SHP77 (cell line): ENCODE measurements around the gene CASP2.
"Not testable (repeated sequence)": the region's sequence is repeated elsewhere in the genome, so short reads cannot be mapped to it uniquely, and the experiment has no call there.

Experiments used
- DNase-seq, 2 experiments: peaks; one replicate each; lab custom pipeline; 2025; lab: John Stamatoyannopoulos, UW

Gene CASP2

DNA sequence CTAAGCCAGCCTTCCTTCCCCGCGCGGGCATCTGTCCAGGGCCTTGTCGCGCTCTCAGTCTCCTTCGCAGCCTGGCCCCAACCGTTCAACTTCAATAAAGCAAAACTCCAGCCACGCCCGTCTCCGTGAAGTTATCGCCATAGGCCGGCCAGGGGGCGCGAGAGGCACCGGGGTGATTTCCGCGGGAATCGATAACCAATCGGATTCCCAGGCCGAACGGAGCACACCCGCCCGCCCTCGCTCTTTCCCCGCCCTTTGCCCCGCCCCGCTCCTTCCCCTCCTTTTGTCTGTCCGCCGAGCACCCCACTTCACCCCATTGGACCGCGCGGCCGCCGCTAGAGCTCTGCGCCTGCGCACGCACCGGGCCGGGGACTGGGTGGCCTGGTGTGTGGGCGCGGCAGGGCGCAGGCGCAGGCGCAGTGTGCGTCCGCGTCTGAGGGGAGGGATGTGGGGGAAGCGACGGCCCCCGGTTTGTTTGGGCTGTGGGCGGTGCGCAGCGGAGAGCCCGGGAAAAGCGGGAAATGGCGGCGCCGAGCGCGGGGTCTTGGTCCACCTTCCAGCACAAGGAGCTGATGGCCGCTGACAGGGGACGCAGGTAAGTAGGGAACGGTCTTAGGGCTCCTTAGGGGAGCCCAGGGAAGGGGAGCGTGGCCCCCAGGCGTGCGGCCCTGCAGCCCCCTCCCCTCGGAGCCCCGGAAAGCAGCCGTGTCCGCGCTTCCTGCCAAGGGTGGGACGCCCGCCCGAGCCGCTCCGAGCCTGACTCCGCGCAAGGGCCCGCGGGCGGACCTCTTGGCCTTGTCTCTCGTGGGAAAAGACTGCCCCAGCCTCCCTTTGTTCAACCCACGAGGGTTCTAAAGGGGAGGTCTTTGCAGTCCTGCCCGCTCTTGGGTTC, at the start of gene CASP2:
CASP2 (plus strand) TSS at position 417 of the 892 bp plus-strand sequence; CDS start at position 522, 105 bp downstream.
- peak; percentile 92 to 97 for DNase-seq

DNA sequence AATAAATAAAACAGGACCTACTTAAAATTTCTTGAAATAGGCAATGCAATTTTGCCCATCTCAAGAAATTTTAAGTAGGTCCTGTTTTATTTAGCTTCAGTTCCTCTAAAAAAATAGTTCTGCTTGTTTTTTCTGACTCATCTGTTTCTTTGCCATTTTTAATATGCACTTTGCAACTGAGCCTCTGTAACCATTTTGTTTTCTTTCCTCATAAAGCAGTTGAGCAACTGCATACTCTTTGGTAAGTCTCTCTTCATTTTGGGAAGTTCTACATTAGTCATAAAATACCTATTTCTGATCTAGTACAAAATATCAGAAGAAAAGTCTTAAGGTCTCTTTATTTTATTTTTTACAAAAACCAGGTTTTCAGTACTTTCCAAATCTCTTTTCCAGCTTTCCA, 48.3 kb upstream of the CASP2 start:
- no peak for DNase-seq

DNA sequence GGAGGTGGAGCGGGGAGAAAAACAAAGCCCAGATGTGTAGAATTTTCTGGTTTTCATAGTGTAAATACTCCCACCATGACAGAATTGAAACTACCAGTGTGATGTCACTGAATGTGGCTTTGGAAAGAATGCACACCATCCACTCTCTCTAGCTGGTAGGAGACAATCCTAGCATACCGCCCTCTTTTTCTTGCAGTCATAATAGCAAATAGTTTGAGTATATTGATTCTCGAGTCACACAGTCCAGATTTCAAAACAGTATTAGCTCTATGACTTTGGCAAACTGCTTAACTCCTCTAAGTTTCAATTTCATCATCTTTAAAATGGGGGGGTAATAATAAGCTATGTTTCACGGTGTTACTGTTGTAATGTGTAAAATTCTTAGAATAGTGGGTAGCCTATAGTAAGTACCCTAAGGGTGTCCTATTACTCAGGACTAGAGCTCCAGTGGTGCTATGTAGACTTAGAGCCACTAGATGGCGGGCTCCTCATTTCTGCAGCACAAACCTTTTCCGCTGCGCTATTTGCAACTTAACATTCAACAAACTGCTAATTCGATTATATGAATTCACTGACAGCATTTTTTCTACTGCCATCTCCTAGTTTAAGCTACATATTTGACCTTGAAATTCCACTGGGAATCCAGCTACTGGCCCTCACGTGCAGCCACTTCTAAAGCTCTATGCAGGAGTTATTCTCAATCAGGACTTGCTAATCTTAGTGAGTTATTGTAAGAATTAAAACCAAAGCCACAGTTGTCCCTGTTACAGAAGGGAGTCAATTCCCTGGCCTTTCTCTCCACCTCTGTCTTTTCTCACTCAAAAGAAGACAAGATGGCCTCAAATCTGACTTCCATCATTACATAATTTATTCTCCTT, 47.6 kb upstream of the CASP2 start:
- DNase-seq, result peak; percentile 34 to 44

DNA sequence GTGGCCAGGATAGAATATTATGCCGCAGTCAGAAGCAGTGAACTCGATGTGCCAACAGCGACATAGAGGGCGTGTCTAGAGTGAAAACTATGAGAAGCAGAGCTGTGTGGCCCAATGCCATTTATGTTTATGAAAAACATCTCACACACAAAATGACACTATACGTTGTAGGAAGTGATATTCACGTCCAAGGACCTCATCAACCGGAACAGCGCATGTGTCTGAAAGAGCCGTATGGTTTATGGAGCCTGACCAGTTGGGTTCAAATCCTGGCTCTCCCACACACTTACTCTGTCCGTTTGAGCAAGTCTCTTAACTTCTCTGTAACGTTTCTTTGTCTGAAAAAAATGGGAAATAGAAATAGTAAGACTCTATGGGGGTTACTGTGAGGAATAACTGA, 45.8 kb upstream of the CASP2 start:
- DNase-seq, result no peak

DNA sequence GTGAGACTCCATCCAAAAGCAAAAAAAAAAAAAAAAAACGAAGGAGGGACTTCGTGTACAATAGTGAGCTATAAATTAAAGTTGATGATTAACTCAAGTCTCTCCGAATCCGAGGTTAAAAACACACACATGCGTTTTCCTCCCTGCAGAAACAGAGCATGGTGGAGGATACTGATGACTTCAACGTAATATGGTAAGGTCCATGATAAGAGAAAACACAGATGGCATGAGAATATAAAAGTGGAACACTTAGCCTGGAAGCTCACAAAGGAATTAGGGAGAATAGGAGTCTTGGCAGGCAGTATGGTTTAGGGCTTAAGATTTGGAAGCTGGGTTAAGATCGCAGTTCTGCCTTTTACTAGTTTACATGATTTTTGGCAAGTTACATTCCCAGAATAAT, 45.0 kb upstream of the CASP2 start:
- DNase-seq, result no peak

DNA sequence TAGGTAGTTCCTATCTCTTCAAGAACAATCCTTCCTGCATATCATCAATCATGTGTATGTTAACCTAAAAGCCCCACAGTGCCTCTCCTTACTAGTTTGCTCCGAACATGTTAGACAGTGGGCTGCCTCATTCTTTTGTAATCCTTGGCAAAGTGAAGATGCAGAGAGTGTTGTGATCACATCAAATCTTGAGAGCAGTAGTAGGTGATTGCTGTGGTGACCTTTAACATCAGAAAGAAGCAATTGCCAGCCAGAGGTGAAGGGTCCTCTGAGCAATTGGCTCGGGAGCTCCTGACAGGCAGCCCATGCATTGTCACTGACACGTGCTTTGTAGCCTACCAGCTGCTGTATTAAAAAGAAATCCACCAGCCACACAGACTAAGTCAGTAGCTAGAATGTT, 44.5 kb upstream of the CASP2 start:
- DNase-seq, result no peak

DNA sequence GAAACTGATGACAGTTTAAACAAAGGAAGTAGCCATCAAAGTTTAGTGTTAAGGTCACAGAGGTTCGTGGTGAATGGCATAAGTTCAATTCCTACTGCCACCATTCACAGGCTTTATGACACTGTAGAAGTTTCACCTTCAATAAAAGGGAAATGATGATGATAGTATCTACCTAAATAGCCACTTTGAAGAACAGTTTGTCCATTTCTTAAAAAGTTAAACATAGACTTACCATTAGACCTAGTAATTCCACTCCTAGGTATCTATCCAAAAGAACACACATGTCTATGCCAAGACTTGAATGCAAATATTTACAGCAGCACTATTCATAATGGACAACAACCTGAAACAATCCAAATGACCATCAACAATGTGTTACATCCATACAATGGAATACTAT, 43.8 kb upstream of the CASP2 start:
- DNase-seq, result no peak

DNA sequence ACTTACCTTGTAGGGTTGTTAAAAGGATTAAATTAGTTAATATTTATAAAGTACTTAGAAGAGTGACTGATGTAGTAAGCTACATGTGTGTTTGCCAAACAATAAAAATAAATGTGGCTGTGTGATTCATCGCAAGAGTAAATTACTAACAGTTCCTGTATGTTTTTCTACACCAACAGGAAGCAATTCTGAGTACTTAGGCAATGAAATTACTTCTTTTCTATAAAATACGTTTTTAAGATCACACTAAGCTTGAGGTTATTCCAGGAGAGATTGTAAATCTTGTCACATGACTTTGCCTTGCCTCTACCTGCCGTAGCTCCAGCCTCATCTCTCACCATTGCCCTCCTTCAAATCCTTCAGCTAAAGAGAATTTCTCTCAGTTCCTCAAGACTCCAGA, 43.0 kb upstream of the CASP2 start:
- DNase-seq, result no peak

DNA sequence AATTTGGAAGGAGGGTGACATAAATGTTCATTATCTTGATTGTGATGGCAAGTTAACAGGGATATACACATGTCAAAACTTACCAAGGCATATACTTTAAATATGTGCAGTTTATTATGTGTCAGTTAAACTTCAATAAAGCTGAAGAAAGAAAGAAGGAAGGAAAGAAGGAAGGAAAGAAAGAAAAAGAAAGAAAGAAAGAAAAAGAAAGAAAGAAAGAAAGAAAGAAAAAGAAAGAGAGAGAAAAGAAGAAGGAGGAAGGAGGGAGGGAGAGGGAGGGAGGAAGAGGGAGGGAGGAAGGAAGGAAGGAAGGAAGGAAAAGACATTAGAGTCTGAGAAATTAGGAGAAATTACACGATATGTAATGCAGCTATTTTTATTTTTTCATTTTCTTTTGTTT, 40.8 kb upstream of the CASP2 start:
- no peak for DNase-seq

DNA sequence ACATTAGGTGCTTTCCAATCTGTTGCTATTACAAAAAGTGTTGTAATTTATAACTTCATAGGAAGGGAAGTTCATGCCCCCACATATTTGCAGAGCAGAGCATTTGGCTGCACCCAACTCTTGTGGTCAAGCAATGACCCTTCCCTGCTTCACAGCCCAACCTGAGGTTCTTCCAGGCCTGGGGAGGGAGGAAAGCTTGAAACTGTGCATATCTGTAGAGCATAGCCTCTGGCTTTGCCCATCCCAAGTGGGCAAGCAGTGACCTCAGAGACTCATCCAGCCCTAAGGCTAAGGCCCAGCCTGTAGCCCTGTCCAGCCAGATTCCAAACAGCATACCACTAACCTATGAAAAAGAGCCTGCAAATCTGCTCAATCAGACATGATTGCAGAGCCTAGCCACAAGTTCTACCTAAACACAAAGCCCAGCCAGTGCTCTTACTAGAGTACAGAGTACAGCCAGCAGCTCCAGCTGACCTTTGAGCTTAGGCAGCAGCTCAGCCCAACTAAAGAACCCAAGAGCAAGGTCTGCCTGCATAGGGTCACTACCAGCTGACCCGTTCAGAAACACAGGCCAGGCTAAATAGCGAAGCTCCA, 39.3 kb upstream of the CASP2 start:
- DNase-seq, result no peak

DNA sequence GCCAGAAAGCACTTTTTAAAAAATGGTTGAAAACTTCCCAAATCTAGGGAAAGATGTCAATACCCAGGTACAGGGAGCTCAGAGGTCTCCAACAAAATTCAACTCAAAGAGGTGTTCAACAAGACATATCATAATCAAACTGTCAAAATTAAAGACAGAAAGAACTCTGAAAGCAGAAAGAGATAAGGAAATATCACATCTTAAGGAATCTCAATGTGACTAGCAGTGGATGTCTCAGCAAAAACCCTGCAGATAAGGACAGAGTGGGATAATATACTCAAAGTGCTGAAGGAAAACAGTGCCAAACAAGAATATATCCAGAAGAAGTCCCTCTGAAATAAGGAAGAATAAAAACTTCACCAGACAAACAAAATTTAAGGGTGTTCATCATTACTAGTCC, 38.0 kb upstream of the CASP2 start:
- no peak for DNase-seq

DNA sequence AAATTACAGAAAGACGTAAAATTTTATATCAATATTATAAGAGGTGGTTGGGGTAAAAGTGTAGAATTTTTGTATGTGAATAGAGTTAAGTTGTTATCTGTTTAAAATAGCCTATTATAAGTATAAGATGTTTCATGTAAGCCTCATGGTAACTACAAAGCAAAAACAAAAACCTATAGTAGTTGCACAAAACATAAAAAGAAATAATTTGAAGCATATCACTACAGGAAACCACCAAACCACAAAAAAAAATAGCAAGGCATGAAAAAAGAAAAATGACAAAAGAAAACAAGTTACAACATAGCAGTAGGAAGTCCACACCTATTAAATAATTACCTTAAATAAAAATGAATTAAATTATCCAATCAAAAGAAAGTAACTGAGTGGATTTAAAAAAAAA, 37.3 kb upstream of the CASP2 start:
- DNase-seq, result no peak

DNA sequence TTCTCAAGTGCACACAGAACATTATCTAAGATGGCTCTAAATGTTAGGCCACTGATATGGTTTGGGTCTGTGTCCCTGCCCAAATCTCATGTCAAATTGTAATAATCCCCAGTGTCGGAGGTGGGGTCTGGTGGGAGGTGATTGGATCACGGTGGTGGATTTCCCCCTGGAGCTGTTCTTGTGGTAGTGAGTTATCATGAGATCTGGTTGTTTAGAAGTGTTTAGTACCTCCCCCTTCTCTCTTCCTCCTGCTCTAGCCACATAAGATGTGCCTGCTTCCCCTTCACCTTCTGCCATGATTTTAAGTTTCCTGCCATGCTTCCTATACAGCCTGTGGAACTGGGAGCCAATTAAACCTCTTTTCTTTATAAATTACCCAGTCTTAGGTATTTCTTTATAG, 36.1 kb upstream of the CASP2 start:
- DNase-seq, result no peak

DNA sequence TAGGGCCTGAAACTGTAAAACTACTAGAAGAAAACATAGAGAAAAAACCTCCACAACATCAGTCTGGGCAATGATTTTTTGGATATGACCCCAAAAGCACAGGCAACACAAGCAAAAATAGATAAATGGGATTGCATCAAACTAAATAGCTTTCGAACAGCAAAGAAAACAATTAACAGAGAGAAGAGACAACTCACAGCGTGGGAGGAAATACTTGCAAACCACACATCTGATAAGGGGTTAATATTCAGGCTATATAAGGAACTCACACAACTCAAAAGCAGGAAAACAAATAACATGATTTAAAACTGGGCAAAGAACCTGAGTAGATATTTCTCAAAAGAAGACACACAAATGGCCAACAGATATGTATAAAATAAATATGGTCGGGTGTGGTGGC, 32.6 kb upstream of the CASP2 start:
- no peak for DNase-seq

DNA sequence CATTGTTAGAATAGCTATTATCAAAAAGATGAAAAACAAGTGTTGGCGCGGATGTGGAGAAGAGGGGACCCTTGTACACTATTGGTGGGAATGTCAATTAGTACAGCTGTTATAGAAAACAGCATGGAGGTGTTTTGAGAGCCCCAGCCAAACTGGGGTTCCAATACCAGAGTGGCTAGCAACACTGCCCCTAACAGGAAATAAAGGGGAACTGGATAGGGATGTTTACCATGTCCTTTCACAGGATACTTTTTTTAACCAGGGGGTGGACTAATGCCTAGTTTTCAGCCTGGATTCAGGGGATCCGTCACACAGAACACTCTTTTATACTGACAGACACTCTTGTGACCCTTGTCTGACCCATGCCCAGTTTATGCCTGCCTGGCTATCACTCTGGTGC, 31.8 kb upstream of the CASP2 start:
- DNase-seq, result no peak

DNA sequence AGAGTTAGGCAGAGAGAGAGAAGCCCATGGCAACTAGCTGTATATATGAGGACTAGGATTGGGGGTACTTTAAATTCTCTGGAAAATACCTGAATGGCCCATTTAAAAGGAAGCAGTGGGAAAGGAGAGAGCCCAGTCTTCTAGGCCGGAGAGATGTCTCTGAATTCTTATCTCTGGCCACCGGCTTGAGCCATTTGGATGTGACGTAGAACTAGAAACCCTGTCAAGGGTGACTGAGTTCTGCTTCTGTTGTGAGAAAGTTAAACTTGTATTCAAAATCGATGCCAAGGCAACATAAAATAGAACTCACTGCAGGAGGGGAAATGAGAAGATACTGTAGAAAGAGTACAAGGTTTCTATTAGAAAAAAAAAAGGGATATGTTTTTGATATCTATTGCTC, 31.2 kb upstream of the CASP2 start:
- no peak for DNase-seq

DNA sequence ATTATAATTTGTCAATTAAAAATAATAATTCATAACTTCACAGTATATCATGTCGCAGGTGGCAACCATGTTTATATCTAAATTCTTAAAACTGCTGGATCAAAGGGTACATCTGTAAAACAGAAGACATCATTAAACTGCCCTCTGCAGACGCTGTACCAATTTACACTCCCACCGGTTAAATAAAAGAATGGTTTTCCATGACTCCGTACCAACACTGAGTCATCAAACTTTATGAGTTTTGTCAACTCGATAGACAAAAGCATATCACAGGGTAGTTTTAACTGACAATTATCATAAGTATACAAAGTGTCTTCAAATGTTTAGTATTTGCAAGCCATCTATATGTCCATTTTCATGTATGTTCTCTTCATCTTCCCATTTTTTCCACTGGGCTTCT, 30.6 kb upstream of the CASP2 start:
- DNase-seq, result no peak

DNA sequence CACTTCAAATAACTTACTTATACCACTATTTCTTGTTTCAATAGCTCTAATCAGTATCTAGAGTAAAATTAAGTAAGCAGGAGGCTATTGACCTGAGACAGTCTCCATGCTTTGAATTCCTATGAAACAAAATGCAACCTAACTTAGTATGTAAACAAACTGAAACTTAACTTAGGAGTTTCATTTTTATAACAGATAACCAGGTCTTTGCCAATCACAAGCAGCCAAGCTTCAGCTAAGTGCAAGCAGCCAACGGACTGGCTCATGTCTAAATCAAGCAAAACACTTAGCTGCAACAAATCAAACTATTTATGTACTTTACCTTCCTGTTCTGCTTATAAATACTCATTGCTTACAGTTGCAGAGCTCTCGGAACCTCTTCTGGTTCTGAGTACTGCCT, 29.3 kb upstream of the CASP2 start:
- DNase-seq, result no peak

DNA sequence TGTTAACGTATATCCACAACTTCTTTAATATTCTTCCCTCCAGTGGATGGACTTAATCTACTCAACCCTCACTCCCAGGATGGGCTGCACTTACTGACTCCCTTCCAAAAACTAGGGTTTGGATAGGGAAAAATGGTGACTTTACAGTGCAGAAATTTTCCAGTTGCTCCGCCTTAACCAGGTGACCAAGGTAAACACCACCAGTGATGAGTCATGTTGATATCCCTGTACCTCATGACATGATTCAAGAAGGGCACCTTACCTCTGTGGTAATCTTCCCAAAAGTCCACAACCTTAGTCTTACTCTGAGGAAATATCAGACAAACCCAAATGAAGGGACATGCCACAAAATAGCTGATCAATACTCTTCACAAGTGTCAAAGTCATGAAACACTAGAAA, 28.4 kb upstream of the CASP2 start:
- DNase-seq, result no peak

DNA sequence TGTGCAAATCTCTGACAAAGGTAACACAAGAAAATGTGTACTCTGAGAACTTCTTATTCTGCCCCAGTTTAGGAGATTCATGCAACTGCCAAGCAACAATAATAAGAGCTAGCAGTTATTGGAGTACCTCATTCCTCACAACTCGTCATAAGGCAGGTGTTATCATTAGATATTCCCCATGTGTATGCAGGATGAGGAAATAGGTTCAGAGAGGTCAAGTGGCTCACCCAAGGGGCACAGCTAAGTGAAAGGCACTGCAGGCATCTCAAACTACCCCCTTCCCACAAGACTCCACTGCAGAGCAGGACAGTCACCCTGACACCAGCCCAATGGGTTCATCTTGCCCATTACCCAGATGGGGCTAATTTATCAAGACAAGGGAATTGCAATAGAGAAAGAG, 26.2 kb upstream of the CASP2 start:
- DNase-seq, result no peak

DNA sequence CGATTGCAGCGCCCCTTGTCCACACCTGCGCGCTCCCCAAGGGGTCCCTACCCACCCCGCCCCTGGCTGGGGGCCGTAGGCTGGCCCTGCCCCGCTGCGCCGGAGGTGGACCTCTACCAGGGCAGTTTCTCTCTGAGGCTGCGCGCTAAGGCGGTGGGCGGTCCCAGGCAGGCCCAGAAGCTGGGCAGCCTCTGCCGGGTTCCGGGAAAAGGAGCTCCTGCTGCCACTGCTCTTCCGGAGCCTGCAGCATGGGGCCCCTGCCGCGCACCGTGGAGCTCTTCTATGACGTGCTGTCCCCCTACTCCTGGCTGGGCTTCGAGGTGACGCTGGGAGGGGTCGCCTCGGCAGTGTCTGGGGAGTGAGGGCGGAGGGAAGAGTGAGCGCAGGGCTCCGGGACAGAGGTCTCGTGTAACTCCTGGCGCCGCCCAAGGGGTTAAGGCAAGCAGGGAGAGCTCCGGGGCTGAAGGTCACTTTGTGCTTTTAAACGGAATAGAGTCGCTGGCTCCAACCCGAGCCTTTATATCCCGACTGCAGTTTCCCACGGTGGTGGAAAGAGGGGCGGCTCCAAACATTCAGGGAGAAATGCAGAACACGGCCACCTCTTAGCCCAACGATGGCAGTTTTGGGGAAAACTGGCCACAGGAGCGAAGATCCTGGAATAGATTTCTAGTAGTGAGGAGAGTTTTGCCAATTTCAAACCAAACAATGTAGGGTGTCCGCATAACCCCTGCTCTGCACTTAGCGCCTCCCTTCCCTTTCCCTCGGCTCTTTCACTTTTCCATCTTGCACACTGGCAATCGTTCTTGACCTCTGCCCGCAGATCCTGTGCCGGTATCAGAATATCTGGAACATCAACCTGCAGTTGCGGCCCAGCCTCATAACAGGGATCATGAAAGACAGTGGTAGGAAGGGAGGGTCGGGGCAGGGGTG, 24.6 kb upstream of the CASP2 start, which contains the start of gene GSTK1:
GSTK1 (plus strand) TSS at position 176 of the 930 bp plus-strand sequence; CDS start at position 249, 73 bp downstream.
- peak; percentile 53 to 77 for DNase-seq

DNA sequence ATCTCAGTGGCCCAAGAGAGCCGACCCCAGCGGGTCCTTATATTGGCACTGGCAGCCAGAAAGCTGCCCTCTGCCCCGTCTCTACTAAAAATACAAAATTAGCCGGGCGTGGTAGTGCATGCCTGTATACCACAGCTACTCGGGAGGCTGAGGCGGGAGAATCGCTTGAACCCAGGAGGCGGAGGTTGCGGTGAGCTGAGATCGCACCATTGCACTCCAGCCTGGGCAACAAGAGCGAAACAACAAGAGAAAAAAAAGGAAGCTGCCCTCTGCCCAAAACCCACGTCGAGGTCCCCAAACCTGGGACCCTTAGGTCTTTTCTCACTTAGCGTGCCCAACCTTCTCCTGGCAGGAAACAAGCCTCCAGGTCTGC, 24.0 kb upstream of the CASP2 start:
- not testable (repeated sequence) for DNase-seq
